OCI-LY1 (cell line): ENCODE data around the gene MAP7D1.

Experiments
- EZH2 ChIP-seq: fragments of 200-600 bp; sonication (generic), shearing (Covaris generic); IDR thresholded peaks from 2 replicates; pipeline ENCODE4 v1.8.0; 2017; ENCODE audit warnings: borderline replicate concordance, mixed run types, mild to moderate bottlenecking, antibody characterized with exemption, low read length, moderate library complexity, mixed read lengths
- TF ChIP-seq, protein P1 (sequence below): fragments of 200-600 bp; sonication (generic), shearing (Covaris generic); IDR thresholded peaks from 2 replicates; pipeline ENCODE4 v1.5.1; 2017; ENCODE audit warnings: mild to moderate bottlenecking, antibody characterized with exemption, low read length, moderate library complexity, mixed read lengths

DNA sequence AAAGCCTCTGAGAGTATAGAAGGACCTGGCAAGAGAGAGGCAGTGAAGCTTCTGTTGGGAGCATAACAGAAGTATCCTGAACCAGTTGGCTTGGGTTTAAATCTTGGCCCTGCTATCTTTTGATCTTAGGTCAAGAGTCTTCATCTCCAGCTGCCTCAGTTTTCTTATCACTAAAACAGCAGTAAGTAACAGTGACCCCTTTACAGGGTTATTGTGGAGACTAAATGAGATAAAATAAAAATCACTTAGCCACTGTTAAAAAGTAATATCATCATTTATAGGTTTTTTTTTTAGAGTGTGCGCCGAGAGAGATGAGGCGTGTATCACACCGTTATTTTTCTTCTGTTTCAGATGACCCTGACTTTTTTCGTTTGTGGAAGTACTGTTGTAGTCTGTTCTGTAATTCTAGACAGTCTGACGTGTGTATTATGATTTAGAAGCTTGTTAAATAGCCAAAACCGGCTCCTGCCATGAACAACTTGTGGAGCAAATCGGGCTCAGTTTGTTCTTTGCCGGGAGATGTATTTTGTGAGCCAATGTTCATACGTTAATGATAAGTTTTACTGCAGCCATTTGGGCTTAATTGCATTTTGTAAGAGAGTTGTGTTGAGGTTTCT lies 69.4 kb downstream of the MAP7D1 start:
- TF ChIP-seq, protein P1, sequence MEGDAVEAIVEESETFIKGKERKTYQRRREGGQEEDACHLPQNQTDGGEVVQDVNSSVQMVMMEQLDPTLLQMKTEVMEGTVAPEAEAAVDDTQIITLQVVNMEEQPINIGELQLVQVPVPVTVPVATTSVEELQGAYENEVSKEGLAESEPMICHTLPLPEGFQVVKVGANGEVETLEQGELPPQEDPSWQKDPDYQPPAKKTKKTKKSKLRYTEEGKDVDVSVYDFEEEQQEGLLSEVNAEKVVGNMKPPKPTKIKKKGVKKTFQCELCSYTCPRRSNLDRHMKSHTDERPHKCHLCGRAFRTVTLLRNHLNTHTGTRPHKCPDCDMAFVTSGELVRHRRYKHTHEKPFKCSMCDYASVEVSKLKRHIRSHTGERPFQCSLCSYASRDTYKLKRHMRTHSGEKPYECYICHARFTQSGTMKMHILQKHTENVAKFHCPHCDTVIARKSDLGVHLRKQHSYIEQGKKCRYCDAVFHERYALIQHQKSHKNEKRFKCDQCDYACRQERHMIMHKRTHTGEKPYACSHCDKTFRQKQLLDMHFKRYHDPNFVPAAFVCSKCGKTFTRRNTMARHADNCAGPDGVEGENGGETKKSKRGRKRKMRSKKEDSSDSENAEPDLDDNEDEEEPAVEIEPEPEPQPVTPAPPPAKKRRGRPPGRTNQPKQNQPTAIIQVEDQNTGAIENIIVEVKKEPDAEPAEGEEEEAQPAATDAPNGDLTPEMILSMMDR: no peak
- no peak for TF ChIP-seq EZH2
